GM12878 (cell line): Measurements from ENCODE around the gene PEX12. TPM values are rescaled to one million over a fixed set of nuclear protein-coding genes. Genes with fewer than 3 reads are reported as not detected.

Source experiments
- ATAC-seq: fragments of 200-7000 bp; cut with Tn5 transposase; 3 replicates; pipeline ENCODE4 v1.9.1; 2020; ENCODE audit warnings: mild to moderate bottlenecking, moderate library complexity
- BruUV-seq: library from RNA; stranded (reverse); fragments of 400-500 nt; replicated peaks from 2 replicates; lab custom pipeline; 2021; lab: Mats Ljungman, UMichigan
- CTCF ChIA-PET: fragments of 300-600 bp; sonication (Branson Sonifier 250); formaldehyde crosslinking; extraction: SDS; loops from one replicate; lab custom pipeline; 2021; ENCODE audit warnings: inconsistent platforms; lab: Yijun Ruan, JAX
- POLR2A ChIA-PET: fragments of 350-600 bp; formaldehyde crosslinking; extraction: SDS; loops from one replicate; lab custom pipeline; 2021; ENCODE audit warnings: inconsistent platforms; lab: Charles Lee
- RAD21 ChIA-PET: fragments of 300-600 bp; sonication (Branson Sonifier 250); formaldehyde crosslinking; loops from one replicate; lab custom pipeline; 2023; ENCODE audit warnings: antibody characterized with exemption; ENCODE audit not compliant: unreplicated experiment; lab: Charles Lee
- SMC1A ChIA-PET: fragments of 300-600 bp; sonication (Branson Sonifier 250); formaldehyde crosslinking; loops from one replicate; lab custom pipeline; 2023; ENCODE audit not compliant: unreplicated experiment, uncharacterized antibody; lab: Charles Lee
- DNase-seq: peaks from one replicate; pipeline ENCODE4 v3.0.0-alpha.2; 2011; ENCODE audit warnings: low read depth, low spot score
- FAIRE-seq: peaks from 3 replicates; lab custom pipeline; 2011; peaks lifted over from hg19 to GRCh38; lab: Jason Lieb, UNC
- H2AFZ ChIP-seq: 2 replicates; pipeline ENCODE4 v1.6.0; 2011; ENCODE audit warnings: low read depth, low read length, control low read depth; ENCODE audit not compliant: control insufficient read depth
- H3K27ac ChIP-seq: 2 replicates; pipeline ENCODE4 v1.5.1; 2011; ENCODE audit warnings: control low read depth; ENCODE audit not compliant: control insufficient read depth, insufficient read depth
- H3K27me3 ChIP-seq, 2 experiments: replicated peaks in 1 of 2; 2 replicates each; pipeline versions ENCODE4 v1.6.0 to v1.6.1; 2011; ENCODE audit warnings: low read length in 1 of 2; ENCODE audit not compliant: control insufficient read depth in 2 of 2, insufficient read depth in 2 of 2
- H3K36me3 ChIP-seq, 2 experiments: 2 replicates each; pipeline ENCODE4 v1.5.1; 2011; ENCODE audit warnings: low read length in 1 of 2; ENCODE audit not compliant: control insufficient read depth in 2 of 2, insufficient read depth in 2 of 2
- H3K4me1 ChIP-seq: 2 replicates; pipeline ENCODE4 v1.6.1; 2011; ENCODE audit warnings: mild to moderate bottlenecking, low read length, moderate library complexity, mixed read lengths; ENCODE audit not compliant: control insufficient read depth, insufficient read depth
- H3K4me2 ChIP-seq: 2 replicates; pipeline ENCODE4 v1.6.0; 2011; ENCODE audit warnings: control low read depth; ENCODE audit not compliant: control insufficient read depth, insufficient read depth
- H3K4me3 ChIP-seq: fragments of 200-600 bp; sonication (generic); 2 replicates; pipeline ENCODE4 v1.5.1; 2016
- H3K79me2 ChIP-seq: 2 replicates; pipeline ENCODE4 v1.6.0; 2011; ENCODE audit warnings: low read length; ENCODE audit not compliant: control insufficient read depth, insufficient read depth
- H3K9ac ChIP-seq: 2 replicates; pipeline ENCODE4 v1.8.0; 2011; ENCODE audit warnings: low read length, control low read depth, mixed read lengths; ENCODE audit not compliant: control insufficient read depth, insufficient read depth
- H3K9me3 ChIP-seq: replicated peaks from 3 replicates; pipeline ENCODE4 v1.5.1; 2011; ENCODE audit warnings: mild to moderate bottlenecking, low read length; ENCODE audit not compliant: control insufficient read depth, insufficient read depth
- H4K20me1 ChIP-seq: 2 replicates; pipeline ENCODE4 v1.6.0; 2011; ENCODE audit not compliant: control insufficient read depth, insufficient read depth
- ASH2L ChIP-seq: fragments of 300-600, 200-600 bp; sonication (generic); IDR thresholded peaks from 2 replicates; pipeline ENCODE4 v1.6.1; 2017; ENCODE audit warnings: low read depth, mild to moderate bottlenecking, borderline replicate concordance
- BMI1 ChIP-seq: fragments of 450-650 bp; IDR thresholded peaks from 2 replicates; pipeline ENCODE4 v1.6.1; 2016; ENCODE audit warnings: mild to moderate bottlenecking, moderate library complexity, borderline replicate concordance
- EED ChIP-seq: sonication (generic); IDR thresholded peaks from 2 replicates; pipeline ENCODE4 v1.6.1; 2016; ENCODE audit warnings: antibody characterized with exemption, low read depth
- JUNB ChIP-seq: IDR thresholded peaks from 2 replicates; pipeline ENCODE4 v1.6.1; 2016; ENCODE audit warnings: antibody characterized with exemption, mild to moderate bottlenecking
- SIX5 ChIP-seq: IDR thresholded peaks from 2 replicates; pipeline ENCODE4 v1.6.1; 2011; ENCODE audit warnings: mild to moderate bottlenecking, low read depth, low read length, moderate library complexity; ENCODE audit not compliant: severe bottlenecking
- SREBF2 ChIP-seq: IDR thresholded peaks from 2 replicates; pipeline ENCODE4 v1.6.1; 2012; ENCODE audit warnings: mild to moderate bottlenecking, low read length
- SRF ChIP-seq, 2 experiments: IDR thresholded peaks; 2 replicates each; pipeline ENCODE4 v1.6.1; 2011; ENCODE audit warnings: low read depth in 2 of 2, low read length in 2 of 2, mild to moderate bottlenecking in 1 of 2, moderate library complexity in 1 of 2
- TCF12 ChIP-seq: IDR thresholded peaks from 2 replicates; pipeline ENCODE4 v1.6.1; 2011; ENCODE audit warnings: low read depth, mild to moderate bottlenecking, low read length
- TCF3 ChIP-seq: IDR thresholded peaks from 2 replicates; pipeline ENCODE4 v1.6.1; 2012; ENCODE audit warnings: low read depth, mild to moderate bottlenecking, low read length, borderline replicate concordance; ENCODE audit not compliant: insufficient read depth
- ZBED1 ChIP-seq: IDR thresholded peaks from 2 replicates; pipeline ENCODE4 v1.6.1; 2016; ENCODE audit warnings: borderline replicate concordance
- WGBS: methylation state at CpG from one replicate; pipeline ENCODE4 v1.1.6; 2016; ENCODE audit warnings: low lambda C conversion rate; ENCODE audit not compliant: insufficient replicate concordance, insufficient coverage; ENCODE audit errors: missing lambda C conversion rate; 5-methylcytosine and 5-hydroxymethylcytosine counted together
- in situ Hi-C: fragments of 300-500 bp; cut with MboI; formaldehyde crosslinking; loops from 9 replicates; pipeline ENCODE4 v1.14.3; 2018; ENCODE audit warnings: mixed read lengths
- intact Hi-C: fragments of 100-400 bp; cut with micrococcal nuclease; formaldehyde crosslinking; loops from one replicate; pipeline ENCODE4 v1.14.2; 2022; ENCODE audit not compliant: unreplicated experiment
- polyA plus RNA-seq, 11 experiments: library from polyadenylated mRNA; depleted of rRNA in 4 of 11; unstranded in 6 of 11; stranded (reverse) in 5 of 11; fragments of >200 nt; fragmentation: Nextera tagmentation in 4 of 11; fragmentation: Illumina TruSeq in 1 of 11; extraction: Ambion mirVana in 4 of 11; extraction: Trizol in 1 of 11; gene quantifications; 1 replicate in 1 of 11; 2 replicates in 10 of 11; pipeline versions ENCODE4 v1.2.1 to v1.2.3, GENCODE V29; 2011 to 2016; ENCODE audit warnings: inconsistent platforms in 2 of 11, missing spikeins in 2 of 11, low read depth in 1 of 11
- total RNA-seq, 4 experiments: library from RNA; depleted of rRNA in 3 of 4; stranded (reverse); fragments of >200 nt in 3 of 4; fragmentation: Illumina TruSeq in 1 of 4; extraction: Trizol in 1 of 4; gene quantifications; 2 replicates each; pipeline versions ENCODE4 v1.2.1 to v1.2.3, GENCODE V29; 2013 to 2021
- TF ChIP-seq, protein P1 (sequence below): IDR thresholded peaks from 2 replicates; pipeline ENCODE4 v1.6.1; 2012; ENCODE audit warnings: low read depth, low read length, improper control_type of control experiment
- TF ChIP-seq, protein P2 (sequence below): fragments of 450-650 bp; IDR thresholded peaks from 2 replicates; pipeline ENCODE4 v1.6.1; 2017; ENCODE audit warnings: low read depth, mild to moderate bottlenecking, moderate library complexity

Gene PEX12
- total and polyA plus RNA-seq, 10 of the 15 experiments (the other 5 are each of a cell fraction or from before 2014, with no cell fraction given): 2.9 to 15.8 (median 4.6) TPM

DNA sequence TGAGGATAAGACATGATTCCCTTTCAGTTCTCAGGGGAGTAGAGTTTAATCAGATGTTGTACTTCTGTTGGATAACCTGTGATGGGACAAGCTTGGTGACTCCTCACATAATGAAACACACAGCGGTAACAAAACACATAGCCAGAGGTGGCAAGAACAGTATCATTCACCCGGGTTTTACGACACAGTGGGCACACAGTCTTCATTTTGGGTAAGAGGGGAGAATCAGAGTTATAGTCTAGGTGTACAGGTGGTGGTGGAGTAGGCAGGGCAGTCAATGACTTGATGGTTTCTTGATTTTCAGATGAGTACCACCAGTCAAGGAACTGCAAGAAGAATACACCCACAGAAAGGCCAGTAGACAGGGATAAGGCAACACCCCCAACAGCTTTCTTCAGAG, 2.6 kb downstream of the PEX12 start:
- ChIA-PET RAD21 (no interaction called here), SMC1A (interaction anchor here (0.9 to 1.4 kb wide), 2 partner anchors 9 to 31 kb away, joined by 3 read pairs; no protein-coding TSS in a partner anchor), CTCF (interaction anchor here (1.4 to 1.9 kb wide), 2 partner anchors 11 to 16 kb away, joined by 4 to 9 read pairs; partner anchors contain the start of gene AP2B1), POLR2A (interaction anchor here (0.7 kb wide), 1 partner anchor 262 kb away, joined by 6 read pairs; no protein-coding TSS in a partner anchor)
- Histone ChIP-seq H3K27ac (no peak overlapping the region), H3K4me2 (no peak overlapping the region), H2AFZ (no peak overlapping the region), H3K9me3 (no peaks in the 10 kb centered on the region), H3K79me2 (peaks cover 3% of the 10 kb centered on the region), H3K4me3 (no peak overlapping the region), H3K27me3 (no peaks in the 10 kb centered on the region), H3K36me3 (no peaks in the 10 kb centered on the region), H4K20me1 (no peaks in the 10 kb centered on the region), H3K9ac (no peak overlapping the region), H3K4me1 (peaks cover 11% of the 10 kb centered on the region)
- no peak for FAIRE-seq
- in situ Hi-C loops (no loop called here), intact Hi-C loops (no loop called here)
- DNase-seq: no peak
- WGBS: 97% methylated on average over 3 of the region's 3 CpGs
- ATAC-seq: no peak
- no TSS peak for BruUV-seq
- TF ChIP-seq BMI1 (no peak), ZBED1 (no peak), SIX5 (no peak), EED (no peak), JUNB (no peak), TCF3 (no peak), SRF (IDR thresholded peaks at IDR 0.05; ENCODE audit: low read depth in 2 of 2, low read length in 2 of 2) (no peak), SREBF2 (no peak), TCF12 (no peak), ASH2L (no peak)
- TF ChIP-seq, protein P1, sequence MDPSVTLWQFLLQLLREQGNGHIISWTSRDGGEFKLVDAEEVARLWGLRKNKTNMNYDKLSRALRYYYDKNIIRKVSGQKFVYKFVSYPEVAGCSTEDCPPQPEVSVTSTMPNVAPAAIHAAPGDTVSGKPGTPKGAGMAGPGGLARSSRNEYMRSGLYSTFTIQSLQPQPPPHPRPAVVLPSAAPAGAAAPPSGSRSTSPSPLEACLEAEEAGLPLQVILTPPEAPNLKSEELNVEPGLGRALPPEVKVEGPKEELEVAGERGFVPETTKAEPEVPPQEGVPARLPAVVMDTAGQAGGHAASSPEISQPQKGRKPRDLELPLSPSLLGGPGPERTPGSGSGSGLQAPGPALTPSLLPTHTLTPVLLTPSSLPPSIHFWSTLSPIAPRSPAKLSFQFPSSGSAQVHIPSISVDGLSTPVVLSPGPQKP: no peak
- TF ChIP-seq, protein P2, sequence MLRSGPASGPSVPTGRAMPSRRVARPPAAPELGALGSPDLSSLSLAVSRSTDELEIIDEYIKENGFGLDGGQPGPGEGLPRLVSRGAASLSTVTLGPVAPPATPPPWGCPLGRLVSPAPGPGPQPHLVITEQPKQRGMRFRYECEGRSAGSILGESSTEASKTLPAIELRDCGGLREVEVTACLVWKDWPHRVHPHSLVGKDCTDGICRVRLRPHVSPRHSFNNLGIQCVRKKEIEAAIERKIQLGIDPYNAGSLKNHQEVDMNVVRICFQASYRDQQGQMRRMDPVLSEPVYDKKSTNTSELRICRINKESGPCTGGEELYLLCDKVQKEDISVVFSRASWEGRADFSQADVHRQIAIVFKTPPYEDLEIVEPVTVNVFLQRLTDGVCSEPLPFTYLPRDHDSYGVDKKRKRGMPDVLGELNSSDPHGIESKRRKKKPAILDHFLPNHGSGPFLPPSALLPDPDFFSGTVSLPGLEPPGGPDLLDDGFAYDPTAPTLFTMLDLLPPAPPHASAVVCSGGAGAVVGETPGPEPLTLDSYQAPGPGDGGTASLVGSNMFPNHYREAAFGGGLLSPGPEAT: no peak
